Naive thymus-derived CD4-positive, alpha-beta T cell (primary cell): ENCODE results near the gene SMAD1. TPM values are rescaled to one million over a fixed set of nuclear protein-coding genes. Genes with fewer than 3 reads are reported as not detected.

Experiments used
- ATAC-seq: fragments of 150-1000 bp; cut with Tn5 transposase; 2 replicates; pipeline ENCODE4 v1.10.0; 2021; ENCODE audit warnings: mild to moderate bottlenecking, moderate library complexity
- CTCF ChIA-PET: fragments of 350-600 bp; sonication (Branson Sonifier 250); formaldehyde crosslinking; loops from one replicate; lab custom pipeline; 2021; ENCODE audit warnings: antibody characterized with exemption; lab: Charles Lee
- POLR2A ChIA-PET: fragments of 350-600 bp; sonication (Branson Sonifier 250); formaldehyde crosslinking; loops from one replicate; lab custom pipeline; 2021; ENCODE audit warnings: antibody characterized with exemption, inconsistent platforms; lab: Charles Lee
- DNase-seq, 9 donors: peaks; one replicate each; pipeline versions ENCODE4 v3.0.0 to v3.0.0-alpha.2; 2020 to 2022; ENCODE audit warnings: mixed read lengths in 1 of 9
- H3K27ac ChIP-seq: one replicate; pipeline ENCODE4 v1.7.0; 2013; ENCODE audit warnings: mild to moderate bottlenecking, low read depth, low read length, moderate library complexity
- H3K27me3 ChIP-seq, 2 donors: one replicate each; pipeline ENCODE4 v1.7.0; 2013; ENCODE audit warnings: low read length in 2 of 2, mild to moderate bottlenecking in 2 of 2, moderate library complexity in 2 of 2; ENCODE audit not compliant: control insufficient read depth in 2 of 2, insufficient read depth in 2 of 2
- H3K36me3 ChIP-seq, 3 experiments: 1 replicate in 2 of 3; 2 replicates in 1 of 3; pipeline ENCODE4 v1.7.0; 2013; ENCODE audit warnings: low read length in 3 of 3, mild to moderate bottlenecking in 3 of 3, moderate library complexity in 1 of 3; ENCODE audit not compliant: insufficient read depth in 3 of 3, control insufficient read depth in 2 of 3
- H3K4me1 ChIP-seq, 2 donors: one replicate each; pipeline ENCODE4 v1.7.0; 2013; ENCODE audit warnings: low read length in 2 of 2, mild to moderate bottlenecking in 2 of 2, moderate library complexity in 1 of 2; ENCODE audit not compliant: control insufficient read depth in 2 of 2, insufficient read depth in 2 of 2
- H3K4me3 ChIP-seq: 2 replicates; pipeline ENCODE4 v1.7.0; 2013; ENCODE audit warnings: mild to moderate bottlenecking, low read length
- H3K9me3 ChIP-seq, 3 experiments: 1 replicate in 2 of 3; 2 replicates in 1 of 3; pipeline ENCODE4 v1.7.0; 2013; ENCODE audit warnings: low read length in 3 of 3; ENCODE audit not compliant: control insufficient read depth in 2 of 3
- H3K27ac Mint-ChIP-seq, 9 donors: one replicate each; pipeline ENCODE4 v1.8.0; 2020 to 2022; ENCODE audit warnings: mixed read lengths in 9 of 9, mild to moderate bottlenecking in 8 of 9, moderate library complexity in 5 of 9, inconsistent platforms in 2 of 9
- H3K27me3 Mint-ChIP-seq, 5 donors: one replicate each; pipeline ENCODE4 v1.8.0; 2021 to 2022; ENCODE audit warnings: mixed read lengths in 5 of 5, mild to moderate bottlenecking in 1 of 5
- H3K36me3 Mint-ChIP-seq, 5 donors: one replicate each; pipeline ENCODE4 v1.8.0; 2020 to 2022; ENCODE audit warnings: mixed read lengths in 5 of 5, mild to moderate bottlenecking in 3 of 5, inconsistent platforms in 1 of 5
- H3K4me1 Mint-ChIP-seq, 7 donors: one replicate each; pipeline ENCODE4 v1.8.0; 2020 to 2022; ENCODE audit warnings: mixed read lengths in 7 of 7, mild to moderate bottlenecking in 3 of 7, inconsistent platforms in 1 of 7
- H3K4me3 Mint-ChIP-seq, 10 donors: one replicate each; pipeline ENCODE4 v1.8.0; 2020 to 2022; ENCODE audit warnings: mild to moderate bottlenecking in 10 of 10, mixed read lengths in 10 of 10, moderate library complexity in 6 of 10, inconsistent platforms in 2 of 10
- H3K9me3 Mint-ChIP-seq, 11 donors: one replicate each; pipeline ENCODE4 v1.8.0; 2020 to 2022; ENCODE audit warnings: mixed read lengths in 11 of 11, mild to moderate bottlenecking in 4 of 11, inconsistent platforms in 1 of 11, moderate library complexity in 1 of 11
- intact Hi-C, 2 donors: fragments of 100-400 bp; cut with micrococcal nuclease; formaldehyde crosslinking; loops; one replicate each; pipeline ENCODE4 v1.15.1; 2023
- polyA plus RNA-seq, 2 donors: library from polyadenylated mRNA; unstranded; fragments of 300-500 nt; fragmentation: Illumina TruSeq; gene quantifications; one replicate each; pipeline ENCODE4 v1.2.3, GENCODE V29; 2021
- total RNA-seq, 6 experiments: library from RNA in 5 of 6; stranded (reverse) in 5 of 6; gene quantifications; 1 replicate in 5 of 6; 2 replicates in 1 of 6; pipeline ENCODE4 v1.2.3 and lab custom pipeline; 2021 to 2026

SMAD1 gene
- total and polyA plus RNA-seq, 7 experiments from 2014 or later: 0.29 to 13.5 (median 1.1) TPM

DNA sequence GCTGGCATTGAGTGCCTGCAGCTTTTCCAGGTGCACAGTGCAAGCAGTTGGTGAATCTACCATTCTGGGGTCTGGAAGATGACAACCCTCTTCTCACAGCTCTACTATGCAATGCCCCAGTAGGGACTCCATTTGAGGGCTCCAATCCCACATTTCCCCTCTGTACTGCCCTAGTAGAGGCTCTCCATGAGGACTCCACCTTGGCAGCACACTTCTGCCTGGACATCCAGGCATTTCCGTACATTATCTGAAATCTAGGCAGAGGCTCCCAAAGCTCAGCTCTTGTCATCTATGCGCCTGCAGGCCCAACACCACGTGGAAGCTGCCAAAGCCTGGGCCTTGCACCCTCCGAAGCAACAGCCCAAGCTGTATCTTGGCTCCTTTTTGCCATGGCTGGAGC, 8.4 kb upstream of the SMAD1 start:
- H3K27me3 Mint-ChIP-seq: peaks cover 0 to 21% (median 8%) of the 10 kb centered on the region in 5 donors
- CTCF ChIA-PET: no interaction called here
- intact Hi-C loops: no loop called here

DNA sequence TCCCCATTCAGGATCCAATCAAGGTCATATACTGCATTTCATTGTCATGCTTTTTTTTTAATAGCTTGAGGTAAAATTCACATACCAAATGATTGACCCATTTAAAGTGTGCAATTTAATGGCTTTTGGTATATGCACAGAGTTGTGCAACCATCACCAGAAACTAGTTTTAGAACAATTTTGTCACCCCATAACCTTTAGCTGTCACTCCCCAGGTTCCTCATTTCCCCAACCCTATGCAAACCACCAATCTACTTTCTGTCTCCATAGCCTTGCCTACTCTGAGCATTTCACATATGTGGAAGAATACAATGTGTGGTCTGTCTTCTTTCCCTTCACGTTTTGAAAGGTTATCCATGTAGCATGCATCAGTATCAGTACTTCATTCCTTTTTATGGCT, 1.4 kb upstream of the SMAD1 start:
- DNase-seq (no peak), ATAC-seq (no peak)
- Mint-ChIP-seq H3K4me3 (peak overlapping the region in 5 of 10 donors; percentile 10 to 89 (median 49)), H3K36me3 (peaks cover 0 to 4% (median 0%) of the 10 kb centered on the region in 5 donors), H3K4me1 (peaks cover 4 to 15% (median 10%) of the 10 kb centered on the region in 7 donors), H3K9me3 (peaks cover 0 to 4% (median 0%) of the 10 kb centered on the region in 11 donors), H3K27ac (no peak overlapping the region), H3K27me3 (peaks cover 4 to 40% (median 24%) of the 10 kb centered on the region in 5 donors)
- ChIA-PET POLR2A (no interaction called here), CTCF (no interaction called here)
- peaks cover 0 to 4% of the 10 kb centered on the region in 2 donors for H3K4me1 ChIP-seq
- H3K27ac ChIP-seq: no peak overlapping the region
- H3K9me3 ChIP-seq: no peaks in the 10 kb centered on the region
- H3K36me3 ChIP-seq: no peaks in the 10 kb centered on the region
- intact Hi-C loops: loop anchor here (5.0 kb wide), 3 partner anchors 77 to 457 kb away; partner anchors contain the start of genes MMAA (in 2 of the 2) and ZNF827 (in 1 of the 2)
- H3K27me3 ChIP-seq: peaks cover 0 to 4% of the 10 kb centered on the region in 2 donors
- no peak overlapping the region for H3K4me3 ChIP-seq

More for the DNA sequence above, 8.4 kb upstream of the SMAD1 start:
- Histone ChIP-seq H3K9me3 (no peaks in the 10 kb centered on the region), H3K4me3 (no peak overlapping the region), H3K27ac (no peak overlapping the region), H3K4me1 (no peaks in the 10 kb centered on the region), H3K27me3 (no peaks in the 10 kb centered on the region), H3K36me3 (no peaks in the 10 kb centered on the region)
- Mint-ChIP-seq H3K4me3 (no peak overlapping the region), H3K27ac (no peak overlapping the region), H3K9me3 (peaks cover 0 to 13% (median 6%) of the 10 kb centered on the region in 11 donors), H3K4me1 (no peaks in the 10 kb centered on the region), H3K36me3 (peaks cover 0 to 5% (median 0%) of the 10 kb centered on the region in 5 donors)
- POLR2A ChIA-PET: no interaction called here
- DNase-seq (no peak), ATAC-seq (no peak)

DNA sequence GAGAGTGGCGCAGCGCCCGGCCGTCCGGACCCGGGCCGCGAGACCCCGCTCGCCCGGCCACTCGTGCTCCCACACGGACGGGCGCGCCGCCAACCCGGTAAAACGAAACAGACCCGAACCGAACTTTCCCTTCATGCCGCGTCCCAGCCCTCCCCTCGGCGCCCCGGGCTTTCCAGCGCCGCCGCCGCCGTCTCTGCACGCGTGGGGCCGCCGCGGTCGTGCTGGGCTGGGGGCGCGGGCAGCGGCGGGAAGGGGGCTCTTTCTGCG, 222 bp downstream of the SMAD1 start:
- Mint-ChIP-seq H3K9me3 (peaks cover 0 to 4% (median 0%) of the 10 kb centered on the region in 11 donors), H3K4me1 (peaks cover 4 to 15% (median 10%) of the 10 kb centered on the region in 7 donors), H3K27me3 (peaks cover 4 to 41% (median 36%) of the 10 kb centered on the region in 5 donors), H3K36me3 (peaks cover 0 to 4% (median 0%) of the 10 kb centered on the region in 5 donors), H3K4me3 (peak overlapping the region in 3 of 10 donors; percentile 76 to 85 (median 80)), H3K27ac (no peak overlapping the region)
- H3K4me1 ChIP-seq: peaks cover 0 to 4% of the 10 kb centered on the region in 2 donors
- DNase-seq (peak in 5 of 9 donors; percentile 3 to 27 (median 16)), ATAC-seq (peak; percentile 57)
- H3K27me3 ChIP-seq: peaks cover 0 to 4% of the 10 kb centered on the region in 2 donors
- no peak overlapping the region for H3K4me3 ChIP-seq
- intact Hi-C loops: loop anchor here (1.0 to 5.0 kb wide), 4 partner anchors 75 to 455 kb away; partner anchors contain the start of genes MMAA (in 2 of the 2), OTUD4 (in 1 of the 2) and ZNF827 (in 1 of the 2)
- CTCF ChIA-PET: no interaction called here
- no peaks in the 10 kb centered on the region for H3K9me3 ChIP-seq
- H3K36me3 ChIP-seq: no peaks in the 10 kb centered on the region
- POLR2A ChIA-PET: no interaction called here
- H3K27ac ChIP-seq: no peak overlapping the region

DNA sequence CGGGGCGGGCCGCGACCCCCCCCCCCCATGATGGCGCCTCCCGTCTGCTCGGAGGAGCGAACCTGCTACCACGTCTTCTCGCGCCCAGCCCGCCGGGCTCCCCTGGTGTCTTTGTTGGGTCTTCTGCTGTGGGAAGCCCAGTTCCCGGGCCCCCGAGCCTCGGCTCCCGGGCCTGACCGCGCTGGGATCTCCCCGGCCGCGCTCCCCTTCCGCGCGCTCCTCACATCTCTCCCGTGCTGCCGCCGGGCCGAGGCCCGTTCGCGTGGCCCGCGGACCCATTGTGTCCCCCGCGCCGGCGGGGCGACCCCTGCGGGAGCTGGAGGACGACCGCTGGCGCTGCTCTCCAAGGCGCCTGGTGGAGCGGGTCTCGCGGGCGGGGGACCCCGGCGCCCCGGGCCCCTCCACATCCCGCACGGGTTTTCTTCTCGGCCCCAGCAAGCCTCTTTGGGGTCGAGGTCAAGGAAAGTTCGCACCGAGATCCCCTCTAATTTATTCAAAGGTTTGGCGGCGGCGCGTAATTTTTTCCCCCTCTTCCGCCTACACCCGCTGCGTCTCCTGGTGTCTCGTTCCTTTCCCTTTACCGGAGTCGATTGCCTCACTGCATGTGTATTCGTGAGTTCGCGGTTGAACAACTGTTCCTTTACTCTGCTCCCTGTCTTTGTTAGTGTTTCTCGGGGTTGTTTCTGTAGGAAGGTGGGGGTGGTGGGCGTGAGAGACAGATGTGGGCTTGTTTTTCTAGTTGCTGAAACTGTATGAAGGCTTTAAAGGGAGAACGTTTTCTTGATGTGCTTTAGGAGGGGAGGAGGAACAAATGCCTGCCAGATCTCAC, 770 bp downstream of the SMAD1 start:
- H3K4me3 ChIP-seq: peak overlapping the region; percentile 58
- H3K9me3 ChIP-seq: no peaks in the 10 kb centered on the region
- Mint-ChIP-seq H3K9me3 (peaks cover 0 to 4% (median 0%) of the 10 kb centered on the region in 11 donors), H3K36me3 (peaks cover 0 to 4% (median 0%) of the 10 kb centered on the region in 5 donors), H3K27ac (no peak overlapping the region), H3K4me3 (no peak overlapping the region), H3K4me1 (peaks cover 6 to 21% (median 12%) of the 10 kb centered on the region in 7 donors), H3K27me3 (peaks cover 2 to 40% (median 32%) of the 10 kb centered on the region in 5 donors)
- peak; percentile 64 for ATAC-seq
- peaks cover 0 to 4% of the 10 kb centered on the region in 2 donors for H3K4me1 ChIP-seq
- peaks cover 0 to 4% of the 10 kb centered on the region in 2 donors for H3K27me3 ChIP-seq
- no peak overlapping the region for H3K27ac ChIP-seq
- ChIA-PET CTCF (no interaction called here), POLR2A (no interaction called here)
- intact Hi-C loops: loop anchor here (5.0 kb wide), 3 partner anchors 75 to 455 kb away; partner anchors contain the start of genes MMAA (in 2 of the 2) and ZNF827 (in 1 of the 2)
- no peaks in the 10 kb centered on the region for H3K36me3 ChIP-seq
- DNase-seq: peak in 8 of 9 donors; percentile 8 to 75 (median 21)

DNA sequence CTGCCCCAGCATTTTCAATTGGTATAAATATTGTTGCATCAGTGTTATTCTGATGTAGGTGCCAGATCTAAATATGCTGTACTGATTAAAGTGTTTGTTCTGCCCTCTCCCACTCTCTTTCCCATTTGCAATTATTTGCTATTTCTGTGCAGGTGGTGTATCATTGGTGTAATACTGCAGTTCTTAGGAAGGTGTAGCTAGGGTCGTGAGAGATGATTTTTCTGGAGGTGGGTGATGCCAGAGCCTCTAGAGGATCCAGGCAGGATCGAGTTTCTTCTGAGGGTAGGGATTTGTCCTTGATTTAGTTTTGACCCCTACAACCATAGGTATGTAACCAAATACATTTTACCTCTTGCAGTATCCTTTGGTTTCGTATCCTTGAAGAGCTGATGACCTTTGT, 1.9 kb downstream of the SMAD1 start:
- Mint-ChIP-seq H3K4me1 (peaks cover 7 to 25% (median 14%) of the 10 kb centered on the region in 7 donors), H3K27me3 (peaks cover 0 to 40% (median 25%) of the 10 kb centered on the region in 5 donors), H3K27ac (no peak overlapping the region), H3K36me3 (peaks cover 0 to 4% (median 0%) of the 10 kb centered on the region in 5 donors), H3K9me3 (peaks cover 0 to 4% (median 0%) of the 10 kb centered on the region in 11 donors), H3K4me3 (no peak overlapping the region)
- peaks cover 0 to 4% of the 10 kb centered on the region in 2 donors for H3K4me1 ChIP-seq
- no peak overlapping the region for H3K27ac ChIP-seq
- intact Hi-C loops: loop anchor here (5.0 kb wide), 3 partner anchors 74 to 454 kb away; partner anchors contain the start of genes MMAA (in 2 of the 2) and ZNF827 (in 1 of the 2)
- H3K4me3 ChIP-seq: no peak overlapping the region
- ChIA-PET POLR2A (no interaction called here), CTCF (no interaction called here)
- H3K9me3 ChIP-seq: no peaks in the 10 kb centered on the region
- DNase-seq (no peak), ATAC-seq (no peak)
- H3K36me3 ChIP-seq: no peaks in the 10 kb centered on the region
- peaks cover 0 to 4% of the 10 kb centered on the region in 2 donors for H3K27me3 ChIP-seq

DNA sequence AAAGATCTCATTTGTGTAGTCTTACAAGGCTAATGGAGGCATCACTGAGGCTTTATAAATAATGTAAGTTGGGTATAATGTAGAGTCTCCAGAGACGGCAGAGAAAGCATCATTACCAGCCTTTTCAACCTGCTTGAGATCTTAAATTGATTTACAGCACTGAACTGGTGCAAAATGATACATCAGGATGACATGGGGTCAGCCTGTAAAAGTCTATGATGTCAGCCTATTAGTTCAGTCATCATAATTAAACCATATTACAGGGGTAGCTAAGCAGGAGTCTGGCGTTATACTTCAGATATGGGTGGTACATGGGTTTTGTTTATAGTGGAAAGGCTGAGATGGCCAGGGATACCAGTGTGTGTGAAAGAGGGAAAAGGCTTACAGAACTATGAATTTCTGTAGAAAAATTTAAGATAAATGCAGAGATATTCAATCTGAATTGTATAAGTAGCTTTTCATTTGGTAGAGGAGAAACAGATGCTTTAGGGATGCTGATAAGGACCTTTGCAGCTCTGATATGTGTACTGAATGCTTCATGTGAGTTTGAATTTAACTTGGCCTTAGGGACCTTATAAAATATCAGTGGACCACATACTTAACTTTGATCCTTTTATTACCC, 2.7 kb downstream of the SMAD1 start:
- Mint-ChIP-seq H3K4me3 (no peak overlapping the region), H3K9me3 (peaks cover 0 to 4% (median 0%) of the 10 kb centered on the region in 11 donors), H3K4me1 (peaks cover 7 to 25% (median 14%) of the 10 kb centered on the region in 7 donors), H3K36me3 (peaks cover 0 to 4% (median 0%) of the 10 kb centered on the region in 5 donors), H3K27ac (no peak overlapping the region), H3K27me3 (peaks cover 0 to 34% (median 17%) of the 10 kb centered on the region in 5 donors)
- ChIA-PET POLR2A (no interaction called here), CTCF (no interaction called here)
- Histone ChIP-seq H3K27ac (no peak overlapping the region), H3K4me1 (peaks cover 0 to 4% of the 10 kb centered on the region in 2 donors), H3K4me3 (no peak overlapping the region), H3K9me3 (no peaks in the 10 kb centered on the region), H3K36me3 (no peaks in the 10 kb centered on the region), H3K27me3 (peaks cover 0 to 4% of the 10 kb centered on the region in 2 donors)
- DNase-seq (no peak), ATAC-seq (no peak)
- intact Hi-C loops: loop anchor here (5.0 kb wide), 3 partner anchors 73 to 453 kb away; partner anchors contain the start of genes MMAA (in 2 of the 2) and ZNF827 (in 1 of the 2)
